Measurements from ENCODE around the gene NCOA1. TPM values are rescaled to one million over a fixed set of nuclear protein-coding genes. Genes with fewer than 3 reads are reported as not detected.

NCOA1 gene
- total RNA-seq, 1 experiment from 2014 or later, result 11.6 TPM

- no peaks in the 10 kb centered on the region for H3K9me2 ChIP-seq (ENCODE audit: insufficient read depth)
- intact Hi-C loops (cut with micrococcal nuclease; ENCODE audit: unreplicated experiment), result no loop called here
- H3K4me2 ChIP-seq, result no peak overlapping the region
- no peaks in the 10 kb centered on the region for H3K9me3 ChIP-seq (ENCODE audit: insufficient read depth, low read depth)
- H3F3A ChIP-seq (ENCODE audit: insufficient read depth, low read depth), result no peaks in the 10 kb centered on the region
- ChIA-PET CTCF (no interaction called here), POLR2A (ENCODE audit: unreplicated experiment) (no interaction called here)
- no TSS peak for BruUV-seq (replicated peaks)
- TF ChIP-seq, protein P1, sequence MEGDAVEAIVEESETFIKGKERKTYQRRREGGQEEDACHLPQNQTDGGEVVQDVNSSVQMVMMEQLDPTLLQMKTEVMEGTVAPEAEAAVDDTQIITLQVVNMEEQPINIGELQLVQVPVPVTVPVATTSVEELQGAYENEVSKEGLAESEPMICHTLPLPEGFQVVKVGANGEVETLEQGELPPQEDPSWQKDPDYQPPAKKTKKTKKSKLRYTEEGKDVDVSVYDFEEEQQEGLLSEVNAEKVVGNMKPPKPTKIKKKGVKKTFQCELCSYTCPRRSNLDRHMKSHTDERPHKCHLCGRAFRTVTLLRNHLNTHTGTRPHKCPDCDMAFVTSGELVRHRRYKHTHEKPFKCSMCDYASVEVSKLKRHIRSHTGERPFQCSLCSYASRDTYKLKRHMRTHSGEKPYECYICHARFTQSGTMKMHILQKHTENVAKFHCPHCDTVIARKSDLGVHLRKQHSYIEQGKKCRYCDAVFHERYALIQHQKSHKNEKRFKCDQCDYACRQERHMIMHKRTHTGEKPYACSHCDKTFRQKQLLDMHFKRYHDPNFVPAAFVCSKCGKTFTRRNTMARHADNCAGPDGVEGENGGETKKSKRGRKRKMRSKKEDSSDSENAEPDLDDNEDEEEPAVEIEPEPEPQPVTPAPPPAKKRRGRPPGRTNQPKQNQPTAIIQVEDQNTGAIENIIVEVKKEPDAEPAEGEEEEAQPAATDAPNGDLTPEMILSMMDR (conservative IDR thresholded peaks at IDR 0.05), result no peak
- TF ChIP-seq EZH2 (IDR thresholded peaks at IDR 0.05; ENCODE audit: low read depth), result no peak
- H3K27ac ChIP-seq, result no peak overlapping the region
- H2AFZ ChIP-seq, result no peak overlapping the region
- no peaks in the 10 kb centered on the region for H3K4me1 ChIP-seq (replicated peaks; ENCODE audit: insufficient read depth)
- no peaks in the 10 kb centered on the region for H3K36me3 ChIP-seq (ENCODE audit: low read depth)
- no peaks in the 10 kb centered on the region for H3K79me2 ChIP-seq (ENCODE audit: low read depth)
- H4K20me1 ChIP-seq (ENCODE audit: insufficient read depth), result no peaks in the 10 kb centered on the region
- H3K4me3 ChIP-seq, result no peak overlapping the region
- no peak for DNase-seq
- no peaks in the 10 kb centered on the region for H3K27me3 ChIP-seq (ENCODE audit: insufficient read depth, low read depth)
These were observed 95.9 kb downstream of the NCOA1 start for GRCh38 chr2:24586955-24587354.

GRCh38 chr2:24588294-24588693, 97.2 kb downstream of the NCOA1 start:
- ChIA-PET CTCF (no interaction called here), POLR2A (ENCODE audit: unreplicated experiment) (no interaction called here)
- Histone ChIP-seq H2AFZ (no peak overlapping the region), H3K9me3 (ENCODE audit: insufficient read depth, low read depth) (no peaks in the 10 kb centered on the region), H3K36me3 (ENCODE audit: low read depth) (no peaks in the 10 kb centered on the region), H3K79me2 (ENCODE audit: low read depth) (no peaks in the 10 kb centered on the region), H3K27ac (no peak overlapping the region), H3K4me1 (replicated peaks; ENCODE audit: insufficient read depth) (no peaks in the 10 kb centered on the region), H3F3A (ENCODE audit: insufficient read depth, low read depth) (no peaks in the 10 kb centered on the region), H3K4me2 (no peak overlapping the region), H3K9me2 (ENCODE audit: insufficient read depth) (no peaks in the 10 kb centered on the region), H4K20me1 (ENCODE audit: insufficient read depth) (no peaks in the 10 kb centered on the region), H3K4me3 (no peak overlapping the region), H3K27me3 (ENCODE audit: insufficient read depth, low read depth) (no peaks in the 10 kb centered on the region)
- BruUV-seq (replicated peaks), result no TSS peak
- intact Hi-C loops (cut with micrococcal nuclease; ENCODE audit: unreplicated experiment), result no loop called here
- TF ChIP-seq EZH2 (IDR thresholded peaks at IDR 0.05; ENCODE audit: low read depth), result no peak
- TF ChIP-seq, protein P1 (conservative IDR thresholded peaks at IDR 0.05), result no peak
- no peak for DNase-seq

GRCh38 chr2:24592441-24593100, 101.5 kb downstream of the NCOA1 start:
- CTCF ChIA-PET, result interaction anchor here (0.8 kb wide), 1 partner anchor 20 kb away, joined by 3 read pairs; no protein-coding TSS in a partner anchor
- no peaks in the 10 kb centered on the region for H3F3A ChIP-seq (ENCODE audit: insufficient read depth, low read depth)

More at GRCh38 chr2:24592441-24593100, 101.5 kb downstream of the NCOA1 start:
- intact Hi-C loops (cut with micrococcal nuclease; ENCODE audit: unreplicated experiment), result no loop called here
- POLR2A ChIA-PET (ENCODE audit: unreplicated experiment), result interaction anchor here (0.6 kb wide), 1 partner anchor 76 kb away, joined by 7 read pairs; no protein-coding TSS in a partner anchor
- no peaks in the 10 kb centered on the region for H4K20me1 ChIP-seq (ENCODE audit: insufficient read depth)
- DNase-seq, result no peak
- H2AFZ ChIP-seq, result no peak overlapping the region
- H3K9me3 ChIP-seq (ENCODE audit: insufficient read depth, low read depth), result no peaks in the 10 kb centered on the region
- H3K4me2 ChIP-seq, result no peak overlapping the region
- no peaks in the 10 kb centered on the region for H3K9me2 ChIP-seq (ENCODE audit: insufficient read depth)
- H3K79me2 ChIP-seq (ENCODE audit: low read depth), result no peaks in the 10 kb centered on the region
- TF ChIP-seq, protein P1 (conservative IDR thresholded peaks at IDR 0.05), result no peak
- TF ChIP-seq EZH2 (IDR thresholded peaks at IDR 0.05; ENCODE audit: low read depth), result no peak
- no peaks in the 10 kb centered on the region for H3K27me3 ChIP-seq (ENCODE audit: insufficient read depth, low read depth)
- H3K27ac ChIP-seq, result no peak overlapping the region
- H3K36me3 ChIP-seq (ENCODE audit: low read depth), result no peaks in the 10 kb centered on the region
- no peak overlapping the region for H3K4me3 ChIP-seq
- no TSS peak for BruUV-seq (replicated peaks)
- H3K4me1 ChIP-seq (replicated peaks; ENCODE audit: insufficient read depth), result no peaks in the 10 kb centered on the region
